ENCODE data around the gene MBD3L1. TPM values are rescaled to one million over a fixed set of nuclear protein-coding genes. Genes with fewer than 3 reads are reported as not detected.

The MBD3L1 gene
- total and polyA plus RNA-seq, 2 of the 4 experiments (the other 2 are of a cell fraction), result not detected

DNA sequence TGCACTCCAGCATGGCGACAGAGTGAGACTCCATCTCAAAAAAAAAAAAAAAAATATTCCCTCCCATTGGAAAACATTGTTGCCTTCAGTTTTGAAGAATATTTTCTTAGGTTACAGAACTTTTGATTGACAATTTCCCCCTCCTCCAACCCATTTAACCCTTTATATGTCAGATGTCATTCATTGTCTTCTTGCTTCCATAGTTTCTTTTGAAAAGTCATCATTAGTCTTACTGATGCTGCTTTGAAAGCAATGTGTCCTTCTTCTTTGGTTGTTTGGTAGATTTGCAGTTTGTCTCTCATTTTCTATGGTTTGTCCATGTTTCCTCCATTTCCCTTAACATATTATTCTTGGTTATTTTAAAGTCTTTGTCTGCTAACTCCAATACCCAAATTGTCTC, 25.5 kb upstream of the MBD3L1 start (continued):
- no peak for TF ChIP-seq RCOR1 (IDR thresholded peaks at IDR 0.05; ENCODE audit: insufficient replicate concordance, low read length)

DNA sequence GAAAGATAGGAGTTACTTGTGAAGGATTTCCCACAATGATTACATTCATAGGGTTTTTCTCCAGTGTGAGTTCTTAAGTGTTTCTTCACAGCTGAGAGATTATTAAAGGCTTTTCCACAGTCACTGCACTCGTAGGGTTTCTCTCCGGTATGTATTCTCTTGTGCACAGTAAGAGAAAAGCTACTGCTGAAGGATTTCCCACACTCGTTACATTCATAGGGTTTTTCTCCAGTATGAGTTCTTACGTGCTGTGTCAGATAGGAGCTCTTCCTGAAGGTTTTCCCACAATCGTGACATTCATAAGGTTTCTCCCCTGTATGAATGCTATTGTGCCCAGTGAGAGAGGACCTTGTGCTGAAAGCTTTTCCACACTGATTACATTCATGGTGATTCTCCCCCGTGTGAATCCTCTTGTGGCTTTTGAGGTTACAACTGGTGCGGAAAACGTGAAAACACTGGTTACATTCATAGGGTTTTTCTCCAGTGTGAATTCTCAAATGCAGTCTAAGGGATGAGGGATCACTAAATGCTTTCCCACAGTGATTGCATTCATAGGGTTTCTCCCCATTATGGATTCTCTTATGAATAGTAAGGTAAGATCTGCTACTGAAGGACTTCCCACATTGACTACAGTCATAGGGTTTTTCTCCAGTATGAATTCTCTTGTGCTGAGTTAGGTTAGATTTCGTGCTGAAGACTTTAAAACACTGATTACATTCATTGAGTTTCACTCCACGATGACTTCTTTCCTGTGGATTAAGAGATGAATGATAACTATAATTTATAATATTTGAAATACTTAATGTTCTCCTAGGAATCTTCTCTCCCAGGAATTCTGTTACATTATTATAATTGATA, 20.6 kb upstream of the MBD3L1 start:
- no CpG with 5 or more reads among the region's 10 CpGs for WGBS, 2 experiments (ENCODE audit: extremely low coverage in 2 of 2, insufficient read length in 1 of 2)
- H4K20me1 ChIP-seq (ENCODE audit: insufficient read depth, low read length), result no peaks in the 10 kb centered on the region
- no peak overlapping the region for H2BK20ac ChIP-seq (ENCODE audit: low read depth, low read length)
- in situ Hi-C loops (cut with MboI; ENCODE audit: low sequenced_read_pairs), result no loop called here
- intact Hi-C loops (cut with micrococcal nuclease), result no loop called here
- DNase-seq (peak; percentile 15), ATAC-seq (ENCODE audit: low read depth) (no peak)
- H3K27ac ChIP-seq (ENCODE audit: insufficient read depth, low read length), result no peak overlapping the region
- no peak overlapping the region for H2BK15ac ChIP-seq (ENCODE audit: low read depth, low read length)
- H4K8ac ChIP-seq (ENCODE audit: low read depth in 2 of 2, low read length in 2 of 2), result no peak overlapping the region
- no peak overlapping the region for H3K56ac ChIP-seq (ENCODE audit: extremely low read depth, insufficient read depth, low read length)
- no peak overlapping the region for H2AFZ ChIP-seq (replicated peaks; ENCODE audit: low read length, poor library complexity)
- H3K4me3 ChIP-seq (ENCODE audit: insufficient read depth, low read depth, low read length), result no peak overlapping the region
- no peak overlapping the region for H4K5ac ChIP-seq (ENCODE audit: low read depth, low read length)
- ChIA-PET CTCF (interaction anchor here (0.6 to 0.9 kb wide), 2 partner anchors 14 to 166 kb away, joined by 4 read pairs; no protein-coding TSS in a partner anchor), POLR2A (ENCODE audit: unreplicated experiment) (no interaction called here)
- H3K79me1 ChIP-seq (ENCODE audit: low read depth in 1 of 2, low read length in 2 of 2), result no peaks in the 10 kb centered on the region
- H3K23ac ChIP-seq (ENCODE audit: low read depth, low read length), result no peak overlapping the region
- no peak overlapping the region for H2AK9ac ChIP-seq (replicated peaks; ENCODE audit: low read depth, low read length, poor library complexity)
- H3K9me1 ChIP-seq (ENCODE audit: insufficient read depth, low read length), result no peaks in the 10 kb centered on the region
- TF ChIP-seq MXI1 (IDR thresholded peaks at IDR 0.05; ENCODE audit: borderline replicate concordance, low read depth, low read length), result no peak
- TF ChIP-seq RCOR1 (IDR thresholded peaks at IDR 0.05; ENCODE audit: insufficient replicate concordance, low read length), result peak; percentile 22
- no peak overlapping the region for H3K14ac ChIP-seq (replicated peaks; ENCODE audit: low read depth, low read length)
- H2AK5ac ChIP-seq (ENCODE audit: low read depth, low read length), result no peak overlapping the region
- H2BK120ac ChIP-seq (ENCODE audit: low read depth, low read length), result no peak overlapping the region
- no peak overlapping the region for H2BK5ac ChIP-seq (ENCODE audit: low read depth, low read length, poor library complexity, severe bottlenecking)
- H3K36me3 ChIP-seq (ENCODE audit: control insufficient read depth, insufficient read depth, low read length), result peaks cover 55% of the 10 kb centered on the region
- TSS peak; percentile 68 for BruUV-seq (replicated peaks)
- no peak overlapping the region for H3K4me2 ChIP-seq (ENCODE audit: low read depth, low read length)
- no peak overlapping the region for H3K4ac ChIP-seq (ENCODE audit: low read depth, low read length)
- dilution Hi-C loops (cut with HindIII; ENCODE audit: low sequenced_read_pairs, unreplicated experiment), result no loop called here
- H4K91ac ChIP-seq (ENCODE audit: insufficient read depth, low read depth, low read length), result no peak overlapping the region
- no peak overlapping the region for H3K9ac ChIP-seq (ENCODE audit: low read depth, low read length)
- no peak overlapping the region for H3K18ac ChIP-seq (ENCODE audit: low read depth, low read length)
- H3K9me3 ChIP-seq (ENCODE audit: control insufficient read depth, insufficient read depth, low read length), result peaks cover 69% of the 10 kb centered on the region
- H3K27me3 ChIP-seq (ENCODE audit: control insufficient read depth, insufficient read depth, low read length), result no peaks in the 10 kb centered on the region
- no peaks in the 10 kb centered on the region for H3K4me1 ChIP-seq (ENCODE audit: control insufficient read depth, insufficient read depth, low read length)
